ENCODE data around the gene LIPC. TPM values are rescaled to one million over a fixed set of nuclear protein-coding genes. Genes with fewer than 3 reads are reported as not detected.
A peak's percentile ranks its signal among the peaks of the same experiment; 100 is the strongest.

Gene LIPC
- total and polyA plus RNA-seq, 2 of the 4 experiments (the other 2 are of a cell fraction): 0.07 TPM; not detected in 1

DNA sequence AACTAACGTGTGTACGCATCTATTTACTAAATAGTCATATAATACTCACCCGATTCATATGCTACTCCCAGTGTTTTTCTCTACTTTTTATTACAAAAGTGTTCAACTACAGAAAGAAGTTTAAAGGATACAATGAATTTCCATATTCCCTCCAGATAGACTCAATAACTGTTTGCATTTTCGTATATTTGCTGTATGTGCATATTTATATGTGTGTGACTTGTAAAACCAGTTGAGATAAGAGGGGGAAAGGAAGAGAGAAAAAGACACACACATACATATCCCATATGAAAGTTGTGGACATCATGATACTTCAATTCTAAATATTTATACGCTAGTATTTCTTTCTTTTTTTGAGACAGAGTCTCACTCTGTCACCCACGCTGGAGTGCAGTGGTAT, 14.1 kb downstream of the LIPC start:
- H4K5ac ChIP-seq (ENCODE audit: low read depth, low read length): no peak overlapping the region
- BruUV-seq (replicated peaks): no TSS peak
- peaks cover 11% of the 10 kb centered on the region for H3K9me1 ChIP-seq (ENCODE audit: insufficient read depth, low read length)
- no peak overlapping the region for H2AK9ac ChIP-seq (replicated peaks; ENCODE audit: low read depth, low read length, poor library complexity)
- ChIA-PET POLR2A (ENCODE audit: unreplicated experiment) (no interaction called here), CTCF (no interaction called here)
- no peaks in the 10 kb centered on the region for H4K20me1 ChIP-seq (ENCODE audit: insufficient read depth, low read length)
- H3K9ac ChIP-seq (ENCODE audit: low read depth, low read length): no peak overlapping the region
- no peak overlapping the region for H3K23ac ChIP-seq (ENCODE audit: low read depth, low read length)
- no peak overlapping the region for H3K56ac ChIP-seq (ENCODE audit: extremely low read depth, insufficient read depth, low read length)
- H2BK5ac ChIP-seq (ENCODE audit: low read depth, low read length, poor library complexity, severe bottlenecking): no peak overlapping the region
- in situ Hi-C loops (cut with MboI; ENCODE audit: low sequenced_read_pairs) (no loop called here), dilution Hi-C loops (cut with HindIII; ENCODE audit: low sequenced_read_pairs, unreplicated experiment) (no loop called here), intact Hi-C loops (cut with micrococcal nuclease) (no loop called here)
- H3K4me2 ChIP-seq (ENCODE audit: low read depth, low read length): no peak overlapping the region
- H3K4me3 ChIP-seq (ENCODE audit: insufficient read depth, low read depth, low read length): no peak overlapping the region
- peaks cover 11% of the 10 kb centered on the region for H3K4me1 ChIP-seq (ENCODE audit: control insufficient read depth, insufficient read depth, low read length)
- no peaks in the 10 kb centered on the region for H3K27me3 ChIP-seq (ENCODE audit: control insufficient read depth, insufficient read depth, low read length)
- no peak overlapping the region for H4K91ac ChIP-seq (ENCODE audit: insufficient read depth, low read depth, low read length)
- no peak overlapping the region for H3K27ac ChIP-seq (ENCODE audit: insufficient read depth, low read length)
- no peaks in the 10 kb centered on the region for H3K79me1 ChIP-seq (ENCODE audit: low read depth in 1 of 2, low read length in 2 of 2)
- H2BK20ac ChIP-seq (ENCODE audit: low read depth, low read length): no peak overlapping the region
- TF ChIP-seq CEBPB (IDR thresholded peaks at IDR 0.05; ENCODE audit: low read depth, low read length) (no peak), MAFK (IDR thresholded peaks at IDR 0.05; ENCODE audit: low read depth, low read length) (peak; percentile 80)
- no peaks in the 10 kb centered on the region for H3K36me3 ChIP-seq (ENCODE audit: control insufficient read depth, insufficient read depth, low read length)
- no peak overlapping the region for H3K4ac ChIP-seq (ENCODE audit: low read depth, low read length)
- H4K8ac ChIP-seq (ENCODE audit: low read depth in 2 of 2, low read length in 2 of 2): no peak overlapping the region
- H2AK5ac ChIP-seq (ENCODE audit: low read depth, low read length): no peak overlapping the region
- H3K14ac ChIP-seq (replicated peaks; ENCODE audit: low read depth, low read length): no peak overlapping the region
- H2AFZ ChIP-seq (replicated peaks; ENCODE audit: low read length, poor library complexity): no peak overlapping the region
- WGBS, 2 experiments (ENCODE audit: extremely low coverage in 2 of 2, insufficient read length in 1 of 2): no CpG with 5 or more reads among the region's 6 CpGs
- H3K18ac ChIP-seq (ENCODE audit: low read depth, low read length): no peak overlapping the region
- no peak for DNase-seq
- no peak overlapping the region for H2BK15ac ChIP-seq (ENCODE audit: low read depth, low read length)
- H3K9me3 ChIP-seq (ENCODE audit: control insufficient read depth, insufficient read depth, low read length): no peaks in the 10 kb centered on the region
- no peak overlapping the region for H2BK120ac ChIP-seq (ENCODE audit: low read depth, low read length)
- no peak for ATAC-seq (ENCODE audit: low read depth)

Measured in IMR-90 (cell line).